DOHH2 (cell line): ENCODE measurements around the gene ATAD3B.

Source experiments
- CTCF ChIP-seq: fragments of 200-600 bp; sonication (generic); IDR thresholded peaks from one replicate; pipeline ENCODE4 v1.5.1; 2014; ENCODE audit warnings: antibody characterized with exemption, mild to moderate bottlenecking, low read depth, low read length; ENCODE audit not compliant: poor library complexity, severe bottlenecking
- EZH2phosphoT487 ChIP-seq: fragments of 200-600 bp; sonication (generic); IDR thresholded peaks from 2 replicates; pipeline ENCODE4 v1.6.1; 2017; ENCODE audit warnings: borderline replicate concordance, mild to moderate bottlenecking, antibody characterized with exemption, low read length, moderate library complexity, mixed read lengths

DNA sequence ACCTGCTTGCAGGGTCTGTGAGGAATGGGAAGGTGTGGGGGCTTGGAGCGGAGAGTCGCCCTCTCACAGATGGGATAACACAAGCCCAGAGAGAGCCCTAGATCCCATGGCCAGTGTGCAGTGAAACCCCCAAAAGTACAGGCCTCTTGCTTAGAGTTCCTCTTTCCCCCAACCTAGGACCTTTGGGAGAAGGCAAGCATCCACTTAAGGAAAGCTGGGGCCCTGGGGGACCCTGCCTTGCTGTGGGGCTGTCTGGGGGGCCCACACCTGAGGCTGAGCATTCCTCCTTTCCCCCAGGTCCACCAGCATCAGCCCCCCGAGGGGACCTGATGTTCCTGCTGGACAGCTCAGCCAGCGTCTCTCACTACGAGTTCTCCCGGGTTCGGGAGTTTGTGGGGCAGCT lies 34.9 kb upstream of the ATAD3B start:
- no peak for TF ChIP-seq CTCF
- TF ChIP-seq EZH2phosphoT487, result no peak
